ENCODE data around the gene KIAA1614.

GRCh38 chr1:180939711-180940103, 27.0 kb downstream of the KIAA1614 start:
- no peak for TF ChIP-seq EZH2 (IDR thresholded peaks at IDR 0.05)
- TF ChIP-seq, protein P1, sequence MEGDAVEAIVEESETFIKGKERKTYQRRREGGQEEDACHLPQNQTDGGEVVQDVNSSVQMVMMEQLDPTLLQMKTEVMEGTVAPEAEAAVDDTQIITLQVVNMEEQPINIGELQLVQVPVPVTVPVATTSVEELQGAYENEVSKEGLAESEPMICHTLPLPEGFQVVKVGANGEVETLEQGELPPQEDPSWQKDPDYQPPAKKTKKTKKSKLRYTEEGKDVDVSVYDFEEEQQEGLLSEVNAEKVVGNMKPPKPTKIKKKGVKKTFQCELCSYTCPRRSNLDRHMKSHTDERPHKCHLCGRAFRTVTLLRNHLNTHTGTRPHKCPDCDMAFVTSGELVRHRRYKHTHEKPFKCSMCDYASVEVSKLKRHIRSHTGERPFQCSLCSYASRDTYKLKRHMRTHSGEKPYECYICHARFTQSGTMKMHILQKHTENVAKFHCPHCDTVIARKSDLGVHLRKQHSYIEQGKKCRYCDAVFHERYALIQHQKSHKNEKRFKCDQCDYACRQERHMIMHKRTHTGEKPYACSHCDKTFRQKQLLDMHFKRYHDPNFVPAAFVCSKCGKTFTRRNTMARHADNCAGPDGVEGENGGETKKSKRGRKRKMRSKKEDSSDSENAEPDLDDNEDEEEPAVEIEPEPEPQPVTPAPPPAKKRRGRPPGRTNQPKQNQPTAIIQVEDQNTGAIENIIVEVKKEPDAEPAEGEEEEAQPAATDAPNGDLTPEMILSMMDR (IDR thresholded peaks at IDR 0.05), result no peak

Data from neural progenitor cell (in vitro differentiated cells).